ENCODE data around the gene ETV6.

Gene ETV6

GRCh38 chr12:11798006-11798708, 148.7 kb downstream of the ETV6 start:
- DNase-seq (ENCODE audit: low spot score) (no peak), FAIRE-seq (no peak)

GRCh38 chr12:11798856-11799501, 149.5 kb downstream of the ETV6 start:
- FAIRE-seq (peak; percentile 81), DNase-seq (ENCODE audit: low spot score) (peak; percentile 72)

- DNase-seq (ENCODE audit: low spot score) (no peak), FAIRE-seq (no peak)
Observed at GRCh38 chr12:11799502-11799873, 150.0 kb downstream of the ETV6 start.

- no peak for FAIRE-seq
- no peak for DNase-seq (ENCODE audit: low spot score)
Observed at GRCh38 chr12:11801643-11802042, 152.2 kb downstream of the ETV6 start.

GRCh38 chr12:11804130-11804529, 154.7 kb downstream of the ETV6 start:
- no peak for FAIRE-seq
- DNase-seq (ENCODE audit: low spot score): no peak

- FAIRE-seq (peak; percentile 81), DNase-seq (ENCODE audit: low spot score) (no peak)
Observed at GRCh38 chr12:11805043-11805442, 155.6 kb downstream of the ETV6 start.

- DNase-seq (ENCODE audit: low spot score) (no peak), FAIRE-seq (peak; percentile 55)
Observed at GRCh38 chr12:11805680-11806079, 156.2 kb downstream of the ETV6 start.

- no peak for FAIRE-seq
Observed at GRCh38 chr12:11807458-11807857, 158.0 kb downstream of the ETV6 start.

GRCh38 chr12:11808931-11809330, 159.5 kb downstream of the ETV6 start:
- DNase-seq (ENCODE audit: low spot score) (no peak), FAIRE-seq (no peak)

More at GRCh38 chr12:11807458-11807857, 158.0 kb downstream of the ETV6 start:
- DNase-seq (ENCODE audit: low spot score): no peak

- FAIRE-seq: no peak
- DNase-seq (ENCODE audit: low spot score): no peak
Observed at GRCh38 chr12:11810206-11810545, 160.7 kb downstream of the ETV6 start.

GRCh38 chr12:11811008-11811407, 161.5 kb downstream of the ETV6 start:
- DNase-seq (ENCODE audit: low spot score): no peak
- no peak for FAIRE-seq

- DNase-seq (ENCODE audit: low spot score) (no peak), FAIRE-seq (no peak)
Observed at GRCh38 chr12:11812241-11812585, 162.7 kb downstream of the ETV6 start.

GRCh38 chr12:11812586-11813437, 163.3 kb downstream of the ETV6 start:
- DNase-seq (ENCODE audit: low spot score) (peak; percentile 52), FAIRE-seq (no peak)

GRCh38 chr12:11813438-11813813, 164.0 kb downstream of the ETV6 start:
- no peak for FAIRE-seq
- no peak for DNase-seq (ENCODE audit: low spot score)

GRCh38 chr12:11814374-11814773, 164.9 kb downstream of the ETV6 start:
- DNase-seq (ENCODE audit: low spot score) (peak; percentile 86), FAIRE-seq (no peak)

GRCh38 chr12:11815397-11815796, 165.9 kb downstream of the ETV6 start:
- DNase-seq (ENCODE audit: low spot score) (no peak), FAIRE-seq (peak; percentile 62)

- FAIRE-seq: no peak
- no peak for DNase-seq (ENCODE audit: low spot score)
Observed at GRCh38 chr12:11819643-11820042, 170.2 kb downstream of the ETV6 start.

GRCh38 chr12:11820476-11820875, 171.0 kb downstream of the ETV6 start:
- FAIRE-seq (no peak), DNase-seq (ENCODE audit: low spot score) (no peak)

GRCh38 chr12:11821386-11822080, 172.1 kb downstream of the ETV6 start:
- DNase-seq (ENCODE audit: low spot score) (no peak), FAIRE-seq (peak; percentile 23)

GRCh38 chr12:11822081-11822834, 172.8 kb downstream of the ETV6 start:
- FAIRE-seq: peak; percentile 89

GRCh38 chr12:11823043-11823442, 173.6 kb downstream of the ETV6 start:
- DNase-seq (ENCODE audit: low spot score): peak; percentile 44
- FAIRE-seq: no peak

More at GRCh38 chr12:11822081-11822834, 172.8 kb downstream of the ETV6 start:
- peak; percentile 55 for DNase-seq (ENCODE audit: low spot score)
